ENCODE data around the gene CSMD2.

GRCh38 chr1:33654267-33654834 lies 510.7 kb downstream of the CSMD2 start:
- TF ChIP-seq CTCF (IDR thresholded peaks at IDR 0.05 in 4 of 5, conservative IDR thresholded peaks at IDR 0.05 in 1 of 5) (no peak), POLR2A (IDR thresholded peaks at IDR 0.05) (no peak)

All from gastrocnemius medialis (tissue), 4 donors.